GM13976 (cell line): ENCODE measurements around the gene CBR1.
A peak's percentile ranks its signal among the peaks of the same experiment; 100 is the strongest.

ENCODE experiments used
- DNase-seq: peaks from one replicate; pipeline ENCODE4 v3.0.0; 2012; ENCODE audit warnings: low spot score
- CTCF ChIP-seq: IDR thresholded peaks from 2 replicates; pipeline ENCODE4 v1.5.1; 2012; ENCODE audit warnings: borderline replicate concordance, mild to moderate bottlenecking; ENCODE audit not compliant: insufficient read depth; ENCODE audit errors: extremely low read depth, missing control alignments, control extremely low read depth
- in situ Hi-C: fragments of 300-500 bp; cut with MboI; formaldehyde crosslinking; loops from one replicate; pipeline ENCODE4 v1.12.0; 2022; ENCODE audit warnings: low sequenced_read_pairs, mixed read lengths, inconsistent platforms; ENCODE audit not compliant: unreplicated experiment

Gene CBR1

DNA sequence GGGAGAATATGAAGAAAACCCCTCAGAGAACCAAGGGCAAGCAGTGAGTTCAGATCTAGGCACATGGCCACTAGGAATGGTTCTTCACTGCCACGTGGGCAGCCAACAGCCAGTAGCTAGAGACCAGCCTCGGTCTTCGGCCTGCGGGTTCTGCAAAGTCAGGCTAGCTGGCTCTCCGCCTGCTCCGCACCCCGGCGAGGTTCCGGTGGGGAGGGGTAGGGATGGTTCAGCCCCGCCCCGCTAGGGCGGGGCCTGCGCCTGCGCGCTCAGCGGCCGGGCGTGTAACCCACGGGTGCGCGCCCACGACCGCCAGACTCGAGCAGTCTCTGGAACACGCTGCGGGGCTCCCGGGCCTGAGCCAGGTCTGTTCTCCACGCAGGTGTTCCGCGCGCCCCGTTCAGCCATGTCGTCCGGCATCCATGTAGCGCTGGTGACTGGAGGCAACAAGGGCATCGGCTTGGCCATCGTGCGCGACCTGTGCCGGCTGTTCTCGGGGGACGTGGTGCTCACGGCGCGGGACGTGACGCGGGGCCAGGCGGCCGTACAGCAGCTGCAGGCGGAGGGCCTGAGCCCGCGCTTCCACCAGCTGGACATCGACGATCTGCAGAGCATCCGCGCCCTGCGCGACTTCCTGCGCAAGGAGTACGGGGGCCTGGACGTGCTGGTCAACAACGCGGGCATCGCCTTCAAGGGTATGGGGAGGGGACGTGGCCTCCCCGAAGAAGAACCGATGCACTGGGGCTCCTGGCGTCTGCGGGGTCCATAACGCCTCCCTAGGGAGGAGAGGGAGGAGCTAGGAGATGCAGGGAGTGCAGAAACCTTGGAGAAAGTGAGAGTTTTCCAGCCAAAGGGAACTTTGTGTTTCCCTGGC, at the start of gene CBR1:
Gene CBR1 (plus strand): TSS at position 312 of the 871 bp plus-strand sequence. CDS start 92 bp downstream, at position 404.
- DNase-seq, result peak; percentile 90
- TF ChIP-seq CTCF, result no peak
- in situ Hi-C loops, result no loop called here

DNA sequence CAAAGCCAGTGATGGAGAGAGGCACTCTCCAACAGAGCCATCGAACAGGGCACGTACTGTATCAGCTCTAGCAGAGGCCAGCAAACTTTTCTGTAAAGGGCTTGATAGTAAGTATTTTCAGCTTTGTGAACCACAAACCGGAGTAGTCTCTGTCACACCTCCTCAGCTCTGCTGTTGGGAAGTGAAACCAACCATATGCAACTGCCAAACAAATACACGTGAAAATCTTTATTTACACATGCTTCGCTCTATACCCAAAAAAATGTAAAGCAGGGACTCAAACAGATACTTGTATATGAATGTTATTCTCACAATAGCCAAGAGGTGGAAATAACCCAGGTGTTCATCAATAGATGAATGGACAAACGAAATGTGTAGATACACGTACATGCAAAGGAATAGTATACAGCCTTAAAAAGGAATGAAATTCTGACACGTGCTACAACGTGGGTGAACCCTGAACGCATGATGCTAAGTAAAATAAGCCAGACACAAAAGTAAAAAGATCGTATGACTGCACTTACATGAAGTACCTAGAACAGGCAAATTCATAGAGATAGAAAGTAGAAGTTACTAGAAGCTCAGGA, 48.5 kb upstream of the CBR1 start:
- peak; percentile 61 for DNase-seq
- in situ Hi-C loops, result no loop called here
- TF ChIP-seq CTCF, result no peak

DNA sequence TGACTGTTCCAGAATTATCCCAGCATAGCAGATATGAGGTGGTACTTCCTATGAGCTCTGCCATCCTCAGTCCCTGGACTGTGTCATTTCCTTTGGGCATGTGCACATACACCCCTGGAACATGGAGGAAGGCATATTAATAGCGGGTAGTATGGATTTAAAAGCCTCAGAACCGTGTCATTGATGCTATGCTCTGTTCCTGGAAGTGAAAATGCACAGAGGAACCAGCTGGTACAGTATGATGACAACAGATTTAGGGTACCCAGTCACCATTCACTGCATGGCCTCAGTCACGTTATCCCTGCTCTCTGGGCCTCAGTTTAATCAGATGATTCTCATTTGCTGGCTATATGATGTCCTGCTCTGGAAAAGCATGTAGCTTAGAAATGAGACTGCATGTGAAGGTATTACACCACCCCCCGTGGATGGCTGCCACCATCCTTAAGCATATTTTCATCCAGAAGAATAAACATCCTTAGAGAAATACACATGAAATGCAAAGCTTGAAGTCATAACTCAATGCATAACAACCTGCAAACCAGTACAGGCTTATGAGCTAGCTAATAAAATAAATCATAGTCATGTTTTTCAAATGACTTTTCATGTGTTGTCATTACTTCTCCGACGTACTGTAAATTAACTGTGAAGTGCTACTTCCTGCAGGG, 47.3 kb upstream of the CBR1 start:
- in situ Hi-C loops, result no loop called here
- no peak for TF ChIP-seq CTCF
- DNase-seq, result no peak

- no peak for DNase-seq
- TF ChIP-seq CTCF, result no peak
- in situ Hi-C loops, result no loop called here
These were observed 46.7 kb upstream of the CBR1 start for GRCh38 chr21:36023092-36023480.

DNA sequence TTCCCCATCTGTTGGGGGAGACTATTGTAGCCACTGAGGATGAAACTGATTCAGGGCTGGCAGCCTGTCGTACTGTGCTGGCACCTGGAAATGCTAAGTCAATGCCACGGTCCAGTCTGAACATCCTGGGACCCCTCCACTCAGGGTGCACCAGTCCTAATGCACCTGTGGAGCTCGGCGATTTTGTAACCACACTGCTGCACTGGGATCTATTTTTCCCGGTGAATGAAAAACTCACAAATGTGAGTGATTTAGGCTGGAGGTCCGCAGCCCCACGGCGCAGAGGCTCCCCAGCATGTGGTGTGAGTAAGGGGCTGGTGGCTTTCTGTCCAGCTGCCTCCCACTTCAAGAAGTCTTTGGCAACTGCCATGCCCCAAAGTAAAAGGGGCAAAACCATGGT, 45.0 kb upstream of the CBR1 start:
- in situ Hi-C loops, result no loop called here
- DNase-seq, result no peak
- no peak for TF ChIP-seq CTCF

DNA sequence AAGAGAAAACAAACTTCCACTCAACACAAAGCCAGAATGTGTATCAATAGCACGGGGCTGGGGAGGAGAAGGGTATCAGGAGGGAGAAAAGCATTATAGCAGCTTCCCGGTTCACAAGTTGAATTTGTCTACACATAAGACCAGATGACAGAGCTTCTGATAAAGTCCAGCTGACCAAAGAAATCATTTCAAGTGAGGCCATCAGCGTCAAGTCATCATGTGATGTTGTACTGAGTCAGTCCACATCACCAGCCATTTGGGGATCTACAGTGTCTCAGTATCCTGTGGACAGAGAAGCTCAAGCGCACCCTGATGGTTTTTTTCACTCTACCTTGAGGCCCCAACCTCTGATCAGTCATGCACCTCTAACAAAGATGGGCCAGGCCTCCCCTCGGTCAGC, 42.5 kb upstream of the CBR1 start:
- in situ Hi-C loops, result no loop called here
- DNase-seq, result no peak
- no peak for TF ChIP-seq CTCF
